Measurements from ENCODE around the gene FXN.

FXN gene

DNA sequence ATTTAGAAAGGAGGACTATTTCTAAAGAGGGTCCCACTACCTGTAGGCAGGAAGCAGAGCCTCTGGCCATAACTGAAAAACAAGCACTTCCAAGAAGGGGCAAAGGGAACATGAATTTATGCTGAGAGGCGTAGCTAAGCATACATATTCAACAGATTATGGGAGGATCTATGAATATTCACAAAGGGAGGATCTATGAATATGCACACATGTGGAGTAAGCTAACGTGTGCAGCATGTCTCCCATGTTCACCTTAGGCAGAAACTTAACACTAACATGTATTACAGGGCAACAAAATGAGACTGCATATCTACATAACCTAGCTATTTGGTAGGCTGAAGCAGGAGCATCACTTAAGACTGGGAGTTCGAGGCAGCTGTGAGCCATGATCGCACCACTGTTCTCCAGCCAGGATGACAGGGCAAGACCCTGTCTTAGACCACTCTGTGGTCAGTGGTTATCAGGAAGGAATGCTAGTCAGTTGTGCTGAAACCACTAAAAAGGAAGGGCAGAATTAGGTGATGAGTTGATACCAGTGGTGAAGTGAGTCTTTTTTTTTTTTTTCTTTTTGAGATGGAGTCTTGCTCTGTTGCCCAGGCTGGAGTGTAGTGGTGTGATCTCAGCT is 20.8 kb downstream of the FXN start:
- TF ChIP-seq, protein P1, sequence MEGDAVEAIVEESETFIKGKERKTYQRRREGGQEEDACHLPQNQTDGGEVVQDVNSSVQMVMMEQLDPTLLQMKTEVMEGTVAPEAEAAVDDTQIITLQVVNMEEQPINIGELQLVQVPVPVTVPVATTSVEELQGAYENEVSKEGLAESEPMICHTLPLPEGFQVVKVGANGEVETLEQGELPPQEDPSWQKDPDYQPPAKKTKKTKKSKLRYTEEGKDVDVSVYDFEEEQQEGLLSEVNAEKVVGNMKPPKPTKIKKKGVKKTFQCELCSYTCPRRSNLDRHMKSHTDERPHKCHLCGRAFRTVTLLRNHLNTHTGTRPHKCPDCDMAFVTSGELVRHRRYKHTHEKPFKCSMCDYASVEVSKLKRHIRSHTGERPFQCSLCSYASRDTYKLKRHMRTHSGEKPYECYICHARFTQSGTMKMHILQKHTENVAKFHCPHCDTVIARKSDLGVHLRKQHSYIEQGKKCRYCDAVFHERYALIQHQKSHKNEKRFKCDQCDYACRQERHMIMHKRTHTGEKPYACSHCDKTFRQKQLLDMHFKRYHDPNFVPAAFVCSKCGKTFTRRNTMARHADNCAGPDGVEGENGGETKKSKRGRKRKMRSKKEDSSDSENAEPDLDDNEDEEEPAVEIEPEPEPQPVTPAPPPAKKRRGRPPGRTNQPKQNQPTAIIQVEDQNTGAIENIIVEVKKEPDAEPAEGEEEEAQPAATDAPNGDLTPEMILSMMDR (conservative IDR thresholded peaks at IDR 0.05) = no peak
- no peak overlapping the region for H3K27ac ChIP-seq

DNA sequence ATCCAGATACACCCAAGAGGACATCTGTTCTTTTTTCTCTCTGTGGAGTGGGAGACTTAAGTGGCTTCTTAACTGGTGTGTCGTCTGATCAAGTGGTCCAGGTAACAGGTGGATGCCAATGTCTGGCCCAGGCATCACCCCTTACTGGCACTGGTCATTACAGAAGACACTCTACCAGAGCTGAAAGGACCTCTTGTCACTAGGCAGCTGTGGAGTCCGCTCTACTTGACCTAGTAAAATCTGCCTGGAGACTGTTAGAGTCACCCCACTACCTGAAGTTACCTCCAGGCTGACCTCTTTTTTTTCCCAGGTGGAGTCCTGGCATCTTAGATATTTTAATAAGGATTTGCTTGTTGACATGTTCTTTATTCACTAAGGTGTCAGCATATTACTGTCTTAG is 22.5 kb downstream of the FXN start:
- TF ChIP-seq, protein P1 (conservative IDR thresholded peaks at IDR 0.05) = no peak
- H3K27ac ChIP-seq = no peak overlapping the region

DNA sequence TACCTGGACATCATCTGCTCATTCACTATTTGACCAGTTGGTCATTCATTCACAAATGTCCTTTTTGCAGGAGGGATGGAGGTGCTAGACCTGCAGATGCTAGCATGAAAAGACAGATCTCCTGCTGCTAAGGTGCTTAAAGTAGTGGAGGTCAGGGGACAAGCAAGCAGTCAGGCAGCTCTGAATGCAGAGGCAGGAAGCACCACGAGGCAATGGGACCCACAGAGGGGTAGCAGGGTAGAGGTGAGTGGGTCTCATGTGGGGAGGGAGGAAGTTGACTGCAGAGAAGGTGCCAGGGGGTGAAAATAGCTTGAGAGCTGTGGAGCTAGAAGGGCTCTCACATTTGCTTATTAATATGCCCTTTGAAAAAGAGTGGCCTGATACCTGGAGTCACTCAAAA is 25.2 kb downstream of the FXN start:
- no peak overlapping the region for H3K27ac ChIP-seq
- TF ChIP-seq, protein P1 (conservative IDR thresholded peaks at IDR 0.05) = no peak

DNA sequence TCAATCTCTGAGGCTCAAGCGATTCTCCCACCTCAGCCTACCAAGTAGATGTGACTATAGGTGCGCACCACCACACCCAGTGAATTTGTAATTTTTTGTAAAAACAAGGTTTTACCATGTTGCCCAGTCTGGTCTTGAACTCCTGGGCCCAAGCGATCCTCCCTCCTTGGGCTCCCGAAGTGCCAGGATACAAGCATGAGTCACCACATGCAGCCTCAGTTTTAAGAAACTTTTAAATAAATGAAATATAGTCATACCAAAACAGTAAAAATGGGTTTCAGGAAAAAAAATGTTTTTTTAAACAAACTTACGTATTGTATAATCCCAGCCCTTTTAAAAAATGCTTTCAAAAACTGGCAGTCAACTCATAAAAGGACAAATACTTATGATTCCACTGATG is 26.6 kb downstream of the FXN start:
- TF ChIP-seq, protein P1 (conservative IDR thresholded peaks at IDR 0.05) = no peak
- H3K27ac ChIP-seq = no peak overlapping the region

DNA sequence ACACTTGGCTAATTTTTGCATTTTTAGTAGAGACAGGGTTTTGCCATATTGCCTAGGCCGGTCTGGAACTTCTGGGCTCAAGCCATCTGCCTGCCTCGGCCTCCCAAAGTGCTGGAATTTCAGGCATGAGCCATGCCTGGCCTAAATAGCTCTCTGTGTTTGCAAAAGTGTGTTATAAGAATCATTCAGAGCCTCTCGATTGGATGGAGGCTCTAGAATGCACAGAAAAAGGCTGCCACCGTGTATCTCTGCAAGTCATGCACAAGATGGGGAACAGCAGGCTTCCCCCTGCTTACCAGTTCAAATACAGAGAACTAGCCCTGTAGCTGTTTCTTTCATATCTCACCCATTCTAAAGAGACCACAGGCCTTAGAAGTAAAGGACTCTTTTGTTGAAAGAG is 28.3 kb downstream of the FXN start:
- TF ChIP-seq, protein P1 (conservative IDR thresholded peaks at IDR 0.05) = no peak
- H3K27ac ChIP-seq = no peak overlapping the region

DNA sequence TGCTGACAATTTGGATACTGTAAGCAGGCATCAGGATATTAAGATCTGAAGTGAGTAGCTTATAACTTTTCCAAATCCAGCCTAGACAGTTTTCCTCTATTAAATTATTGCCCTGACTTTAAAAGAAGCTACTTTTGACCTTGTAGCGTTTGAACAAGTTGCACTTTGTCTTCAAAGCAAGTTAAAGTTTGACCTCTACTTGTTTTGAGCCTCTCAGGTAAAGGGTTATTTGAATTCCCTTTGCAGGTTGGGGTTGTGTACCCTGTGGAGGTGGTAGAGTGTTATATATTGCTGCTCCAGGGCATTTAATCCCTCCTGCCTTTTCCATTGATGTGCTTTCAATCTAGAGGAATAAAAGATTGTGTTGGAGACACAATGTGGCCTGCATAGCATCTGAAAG is 30.1 kb downstream of the FXN start:
- TF ChIP-seq, protein P1 (conservative IDR thresholded peaks at IDR 0.05) = no peak

DNA sequence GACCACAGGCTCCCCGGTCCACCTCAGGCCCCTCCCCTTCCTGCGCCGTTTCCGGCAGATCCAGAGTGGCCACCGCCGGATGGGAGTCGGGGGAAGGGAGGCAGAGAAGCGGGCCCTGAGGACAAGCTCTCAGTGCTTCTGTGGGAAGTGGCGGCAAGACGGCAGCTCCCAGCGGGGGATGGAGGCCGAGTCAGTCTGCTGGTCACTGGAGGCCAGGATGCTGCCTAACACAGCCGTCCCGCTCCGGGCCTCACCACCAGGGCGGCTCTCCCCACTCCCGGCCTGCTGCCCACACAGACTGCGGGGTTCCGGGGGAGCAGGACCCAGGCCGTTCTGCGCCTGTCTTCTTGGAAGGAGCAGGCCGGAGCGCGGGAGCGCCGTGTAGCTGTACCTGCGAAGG is 31.4 kb downstream of the FXN start:
- TF ChIP-seq, protein P1 (conservative IDR thresholded peaks at IDR 0.05) = no peak
- no peak overlapping the region for H3K27ac ChIP-seq

More for the DNA sequence above, 30.1 kb downstream of the FXN start:
- H3K27ac ChIP-seq = no peak overlapping the region
